HG02678 (cell line): ENCODE data around the gene SIL1.
"Not testable (repeated sequence)": the region's sequence is repeated elsewhere in the genome, so short reads cannot be mapped to it uniquely, and the experiment has no call there.

Experiments used
- ATAC-seq: cut with Tn5 transposase; IDR thresholded peaks from one replicate; pipeline ENCODE4 v1.9.1; 2021; ENCODE audit warnings: mild to moderate bottlenecking, moderate library complexity; ENCODE audit not compliant: unreplicated experiment

SIL1 gene

DNA sequence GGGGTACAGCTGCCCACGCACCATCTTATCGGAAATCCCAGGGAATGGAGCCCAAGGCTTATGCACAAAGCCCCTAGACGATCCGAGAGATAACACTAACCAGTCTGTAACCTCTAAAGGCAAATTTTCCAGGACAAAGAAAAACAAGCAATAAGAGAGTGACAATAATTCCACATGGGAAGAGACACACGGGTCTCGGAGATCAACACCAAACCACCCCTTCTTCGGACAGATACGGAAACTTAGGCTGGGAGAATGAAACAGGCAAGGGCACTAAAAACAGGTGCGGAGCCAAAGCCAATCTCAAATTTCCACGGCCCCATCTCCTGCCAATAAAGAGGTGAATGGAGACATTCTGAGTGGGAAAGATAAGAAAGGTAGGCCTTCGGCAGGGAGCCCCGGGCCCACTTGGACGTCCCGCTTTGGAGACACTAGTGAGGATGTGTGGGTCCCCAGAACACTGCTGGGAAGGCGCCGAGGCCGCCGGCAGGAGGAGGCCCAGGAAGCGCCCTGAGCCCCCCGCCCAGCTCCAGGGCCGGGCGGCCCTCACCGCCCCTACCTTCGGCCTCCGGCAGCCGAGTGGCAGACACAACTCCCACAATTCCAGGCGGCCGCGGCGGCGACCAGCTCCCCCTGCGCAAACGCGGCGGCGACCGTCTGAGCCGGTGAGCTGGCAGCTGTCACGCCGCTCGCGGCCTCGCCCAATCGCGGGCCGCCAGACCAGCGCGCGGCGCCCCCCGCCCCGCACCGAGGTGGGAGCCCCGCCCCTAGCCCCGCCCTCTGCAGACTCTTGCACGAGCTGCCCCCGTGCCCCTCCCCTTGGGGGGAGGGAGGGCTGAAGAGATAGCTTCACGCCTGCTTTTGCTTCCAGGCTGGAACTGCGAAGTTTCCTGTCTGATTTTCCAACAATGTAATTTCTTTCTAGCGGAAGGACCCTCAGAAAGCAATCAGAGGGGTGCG lies at the start of gene SIL1:
Gene SIL1 (minus strand): TSS at position 659 of the 960 bp plus-strand sequence. CDS start 70,525 bp downstream, outside the sequence.
- ATAC-seq: peak; percentile 98

DNA sequence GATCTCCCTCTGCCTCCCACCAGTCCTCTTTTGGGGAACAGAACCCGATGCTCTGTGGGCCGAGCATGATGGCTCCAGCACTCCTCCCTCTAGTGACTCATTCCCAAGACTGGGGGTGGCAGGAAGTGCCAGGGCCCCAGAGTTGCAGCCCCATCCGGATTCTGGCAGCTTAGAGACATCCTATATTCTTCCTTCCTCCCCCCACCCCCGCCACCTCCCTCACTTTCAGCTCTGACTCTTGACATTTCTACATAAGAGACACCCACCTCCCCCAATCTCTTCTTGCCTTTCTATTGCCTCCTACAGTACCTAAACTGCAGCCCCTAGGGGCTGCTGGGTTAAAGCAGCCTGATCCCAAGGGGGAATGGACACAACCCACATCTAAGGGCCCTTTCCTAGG lies 48.2 kb upstream of the SIL1 start:
- no peak for ATAC-seq

DNA sequence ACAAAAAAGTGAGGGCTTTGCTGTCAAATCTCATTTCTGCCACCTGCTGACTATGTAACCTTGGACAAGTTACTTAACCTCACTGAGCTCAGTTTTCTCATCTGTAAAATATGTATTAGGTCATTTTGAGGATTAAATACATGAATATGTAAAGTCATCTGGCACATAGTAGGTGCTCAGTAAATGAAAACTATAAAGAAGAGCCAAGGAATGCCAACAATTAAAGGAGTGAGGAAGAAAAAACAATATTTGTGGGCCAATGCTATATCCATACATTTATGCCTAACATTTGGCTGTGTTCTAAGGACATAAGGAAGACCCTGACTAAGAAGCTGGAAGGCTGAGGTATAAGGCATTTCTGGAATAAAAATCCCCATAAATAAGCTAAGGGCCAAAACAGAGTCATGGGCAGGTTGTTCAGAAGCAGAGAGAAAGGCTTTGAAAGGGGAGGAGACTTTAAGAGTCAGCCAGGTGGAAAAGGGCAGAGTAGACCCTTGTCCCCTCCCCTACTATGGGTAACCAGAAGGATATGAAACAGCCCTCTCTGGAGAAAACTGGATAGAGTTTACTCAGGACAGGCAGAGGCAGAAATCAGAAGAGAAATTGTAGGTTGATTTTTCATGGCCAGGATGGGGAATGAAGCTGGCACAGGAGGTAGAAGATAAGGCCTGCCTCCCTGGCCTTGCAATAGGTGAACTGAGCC lies 47.6 kb upstream of the SIL1 start:
- no peak for ATAC-seq

DNA sequence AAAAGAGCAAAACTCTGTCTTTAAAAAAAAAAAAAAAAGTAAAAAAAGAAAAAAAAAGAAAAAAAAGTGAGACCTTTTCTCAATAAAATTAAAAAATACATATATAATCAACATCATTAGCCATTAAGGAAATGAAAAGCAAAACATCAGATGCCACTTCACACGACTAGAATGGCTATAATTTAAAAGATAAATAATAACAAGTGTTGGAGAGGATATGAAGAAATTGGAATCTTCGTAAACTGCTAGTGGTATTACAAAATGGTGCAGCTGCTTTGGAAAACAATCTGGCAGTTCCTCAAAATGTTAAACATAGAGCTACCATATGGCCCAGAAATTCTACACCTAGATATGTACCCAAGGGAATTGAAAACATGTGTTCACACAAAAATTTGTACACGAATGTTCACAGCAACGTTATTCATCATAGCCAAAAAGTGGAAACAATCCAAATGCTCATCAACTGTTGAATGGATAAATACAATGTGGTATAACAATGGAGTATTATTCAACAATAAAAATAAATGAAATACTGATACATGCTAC lies 45.3 kb upstream of the SIL1 start:
- no peak for ATAC-seq

DNA sequence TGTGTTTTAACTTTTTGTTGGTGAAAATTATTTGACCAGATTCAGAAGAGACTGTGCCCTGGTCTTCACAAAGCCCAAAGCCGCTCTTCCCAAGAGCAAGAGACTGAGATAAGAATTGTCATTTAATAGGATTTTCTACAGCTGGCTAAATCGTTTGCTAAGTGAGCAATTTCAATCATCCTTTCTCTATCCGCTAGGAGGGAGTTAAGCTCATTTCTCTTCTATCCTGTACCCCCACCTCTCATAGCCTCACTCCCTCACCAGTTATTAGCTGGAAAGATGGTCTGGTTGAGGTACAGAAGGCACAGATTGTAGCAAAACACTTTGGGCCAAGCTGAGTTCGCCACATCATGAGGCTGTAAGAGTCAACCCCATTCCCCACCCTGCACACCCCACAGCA lies 43.0 kb upstream of the SIL1 start:
- no peak for ATAC-seq

DNA sequence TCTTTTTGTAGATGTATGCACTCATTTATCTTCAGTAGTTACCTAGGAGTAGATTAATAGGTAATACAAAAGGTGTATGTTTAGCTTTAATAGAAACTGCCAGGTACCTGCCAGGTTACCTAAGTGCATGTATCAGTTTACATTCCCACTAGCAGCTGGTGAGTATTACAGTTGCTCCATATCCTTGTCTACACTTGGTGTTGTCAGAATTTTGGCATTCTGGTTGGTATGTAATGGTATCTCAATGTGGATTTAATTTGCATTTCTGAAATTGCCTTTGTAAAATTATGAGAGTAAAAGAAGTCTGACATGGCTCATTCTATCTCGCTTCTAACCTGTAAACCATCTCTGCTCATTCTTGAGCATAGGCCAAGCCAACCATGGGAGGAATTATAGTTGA lies 38.3 kb upstream of the SIL1 start:
- ATAC-seq: no peak

DNA sequence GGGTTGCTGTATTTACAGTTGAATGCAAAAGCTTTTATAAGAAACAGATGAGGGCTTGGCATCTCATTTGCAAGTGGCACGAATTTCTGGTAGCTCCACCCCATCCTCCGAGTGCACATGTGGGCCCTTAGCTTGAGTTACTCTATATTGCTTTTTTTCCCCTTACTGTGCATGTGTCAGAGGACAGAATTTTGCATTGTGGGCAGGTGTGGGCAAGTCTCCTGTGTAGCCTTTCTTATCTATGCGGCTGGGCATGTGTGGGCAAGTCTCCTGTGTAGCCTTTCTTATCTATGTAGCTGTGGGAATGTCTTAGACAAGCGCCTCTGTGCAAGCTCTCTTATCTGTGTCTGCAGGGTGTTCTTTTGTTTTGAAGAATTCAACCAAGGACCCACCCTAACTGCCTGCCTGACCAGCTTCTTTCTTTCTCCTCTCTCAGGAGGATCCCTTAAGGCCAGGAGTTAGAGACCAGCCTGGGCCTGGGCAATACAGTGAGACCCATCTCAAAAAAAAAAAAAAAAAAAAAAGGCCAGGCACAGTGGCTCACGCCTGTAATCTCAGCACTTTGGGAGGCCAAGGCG lies 34.1 kb upstream of the SIL1 start:
- ATAC-seq: no peak

DNA sequence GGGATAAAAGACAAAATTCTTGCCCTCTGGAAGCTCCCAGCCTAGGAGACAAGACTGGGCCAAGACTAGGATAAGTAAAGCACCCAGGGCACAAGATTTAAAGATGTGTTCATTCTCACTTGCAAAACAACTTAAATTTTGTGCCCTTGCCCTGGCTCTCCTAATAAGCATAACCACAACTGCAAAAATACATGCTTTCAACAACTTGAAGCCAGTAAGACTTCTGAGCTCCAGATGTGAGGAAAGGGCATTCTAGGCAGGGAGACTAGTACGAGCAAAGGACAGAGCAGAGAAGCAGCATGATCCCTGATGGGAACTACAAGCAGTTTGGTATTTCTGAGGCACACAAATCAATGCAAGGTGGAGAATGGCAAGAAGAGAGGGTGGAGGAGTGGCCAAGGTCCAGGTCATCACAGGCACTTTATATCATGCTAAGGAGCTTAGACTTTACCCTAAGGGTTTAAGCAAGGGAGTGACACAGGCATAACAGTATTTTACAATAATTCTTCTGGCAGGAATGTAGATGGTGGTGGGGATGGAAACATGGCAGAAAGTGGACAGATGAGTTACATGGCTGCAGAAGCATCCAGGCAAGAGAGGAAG lies 30.1 kb upstream of the SIL1 start:
- no peak for ATAC-seq

- no peak for ATAC-seq
Measured at GRCh38 chr5:139226131-139226530, 28.0 kb upstream of the SIL1 start.

GRCh38 chr5:139223481-139223880 lies 25.3 kb upstream of the SIL1 start:
- no peak for ATAC-seq

- ATAC-seq: no peak
Measured at GRCh38 chr5:139222346-139222745, 24.2 kb upstream of the SIL1 start.

- not testable (repeated sequence) for ATAC-seq
Measured at GRCh38 chr5:139218038-139218437, 19.9 kb upstream of the SIL1 start.

- ATAC-seq: no peak
Measured at GRCh38 chr5:139215107-139215975, 17.2 kb upstream of the SIL1 start.

GRCh38 chr5:139214646-139215045 lies 16.5 kb upstream of the SIL1 start:
- no peak for ATAC-seq

DNA sequence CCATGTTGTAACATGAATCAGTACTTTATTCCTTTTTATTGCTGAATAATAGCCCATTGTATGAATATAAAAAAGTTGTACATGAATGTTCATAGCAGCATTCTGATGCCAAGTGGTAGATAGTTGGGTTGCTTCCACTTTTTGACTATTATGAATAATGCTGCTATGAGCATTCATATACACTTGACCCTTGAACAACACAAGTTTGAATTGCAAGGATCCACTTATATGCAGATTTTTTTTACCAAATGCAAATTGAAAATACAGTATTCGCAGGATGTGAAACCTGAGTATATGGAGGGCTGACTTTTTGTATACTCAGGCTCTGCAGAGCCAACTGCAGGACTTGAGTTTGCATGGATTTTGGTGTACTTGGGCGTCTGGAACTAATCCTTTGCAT lies 14.7 kb upstream of the SIL1 start:
- no peak for ATAC-seq

- no peak for ATAC-seq
Measured at GRCh38 chr5:139212486-139212885, 14.3 kb upstream of the SIL1 start.

DNA sequence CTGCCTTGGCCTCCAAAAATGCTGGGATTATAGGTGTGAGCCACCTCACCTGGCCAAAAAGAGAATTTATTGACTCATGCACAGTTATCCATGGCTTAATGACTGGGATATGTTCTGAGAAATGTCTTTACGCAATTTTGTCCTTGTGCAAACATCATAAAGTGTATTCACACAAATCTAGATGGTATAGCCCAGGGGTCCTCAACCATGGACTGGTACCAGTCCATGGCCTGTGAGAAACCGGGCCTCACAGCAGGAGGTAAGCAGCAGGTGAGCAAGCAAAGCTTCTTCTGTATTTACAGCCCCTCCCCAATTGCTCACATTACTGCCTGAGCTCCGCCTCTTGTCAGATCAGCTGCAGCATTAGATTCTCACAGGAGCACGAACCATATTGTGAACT lies 12.4 kb upstream of the SIL1 start:
- ATAC-seq: no peak

DNA sequence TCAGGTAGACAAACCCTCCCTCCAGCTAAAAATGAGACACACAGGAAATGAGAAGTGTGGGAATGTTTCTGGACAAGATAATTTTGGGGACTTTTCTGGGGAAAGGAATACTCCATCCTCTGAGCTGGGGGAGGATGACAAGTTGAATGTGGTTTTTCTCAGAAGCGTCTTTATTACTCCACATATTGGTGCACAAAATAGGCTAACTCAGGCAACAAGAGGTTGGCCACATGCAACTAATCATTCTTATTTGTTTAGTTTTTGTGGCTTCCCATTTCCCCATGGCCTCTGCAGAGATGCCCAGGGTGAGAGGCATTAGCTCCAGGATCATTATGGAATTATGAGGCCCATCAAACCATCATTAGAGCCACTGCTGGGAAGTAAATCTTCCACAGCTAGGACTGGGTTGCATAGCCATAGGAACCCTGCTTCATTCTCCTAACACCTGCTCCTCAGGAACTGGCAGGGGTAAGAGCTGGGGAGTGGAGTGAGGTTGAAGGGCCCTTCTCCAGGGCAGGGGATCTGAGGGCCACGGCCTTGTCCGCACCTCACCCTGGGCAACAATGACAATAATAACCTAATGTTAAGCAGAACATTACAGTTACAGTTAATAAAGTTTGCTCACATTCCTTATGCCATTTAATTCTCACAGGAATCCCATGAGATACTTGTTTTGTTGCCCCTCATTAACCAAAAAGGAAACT lies 9.3 kb upstream of the SIL1 start:
- no peak for ATAC-seq

DNA sequence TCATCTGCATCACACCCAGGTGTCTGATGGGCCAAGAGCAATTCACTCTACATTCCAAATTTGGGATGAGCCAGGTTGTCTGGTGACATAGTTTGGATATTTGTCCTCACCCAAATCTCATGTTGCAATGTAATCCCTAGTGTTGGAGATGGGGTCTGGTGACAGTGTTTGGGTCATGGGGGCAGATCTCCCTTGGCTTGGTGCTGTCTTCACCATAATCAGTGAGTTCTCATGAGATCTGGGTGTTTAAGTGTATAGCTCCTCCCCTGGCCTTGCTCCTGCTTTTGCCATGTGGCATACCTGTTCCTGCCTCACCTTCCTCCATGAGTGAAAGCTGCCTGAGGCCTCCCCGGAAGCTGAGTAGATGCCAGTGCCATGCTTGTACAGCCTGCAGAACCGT lies 7.4 kb upstream of the SIL1 start:
- ATAC-seq: no peak
